ENCODE measurements around the gene CLDND2.

DNA sequence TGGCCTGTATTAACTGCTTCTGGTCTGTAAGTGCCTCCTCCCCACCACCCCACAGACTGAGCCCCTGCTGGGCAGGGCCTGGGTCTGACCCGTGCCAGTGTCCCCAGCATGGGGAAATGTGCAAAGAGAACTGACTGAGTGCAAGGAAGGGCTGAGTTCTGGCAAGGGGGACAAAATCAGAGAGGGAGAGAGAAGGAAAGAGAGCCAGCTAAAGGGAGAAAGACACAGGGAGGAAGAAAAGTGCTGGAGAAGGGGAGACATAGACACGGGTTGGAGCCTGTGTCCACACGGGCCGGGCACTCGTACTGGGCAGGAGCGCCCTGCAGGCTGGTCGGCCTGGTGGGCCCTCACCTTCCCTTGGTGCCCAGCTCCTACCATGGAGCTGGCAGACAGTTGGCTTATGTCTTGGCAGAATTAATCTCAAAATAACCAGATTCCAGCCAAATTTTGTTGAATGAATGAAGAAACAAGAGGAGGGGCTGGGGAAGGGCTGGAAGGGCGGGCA, 2.4 kb upstream of the CLDND2 start:
- TF ChIP-seq CTCF (IDR thresholded peaks at IDR 0.05 in 8 of 11, conservative IDR thresholded peaks at IDR 0.05 in 3 of 11), result no peak
- TF ChIP-seq POLR2AphosphoS5 (IDR thresholded peaks at IDR 0.05), result no peak
- TF ChIP-seq POLR2A (IDR thresholded peaks at IDR 0.05), result no peak

All from spleen (tissue), 7 donors.